ENCODE results near the gene PRDX3. TPM values are rescaled to one million over a fixed set of nuclear protein-coding genes. Genes with fewer than 3 reads are reported as not detected.

PRDX3 gene
- total RNA-seq, 2 donors from 2014 or later, result 153 to 173 TPM

DNA sequence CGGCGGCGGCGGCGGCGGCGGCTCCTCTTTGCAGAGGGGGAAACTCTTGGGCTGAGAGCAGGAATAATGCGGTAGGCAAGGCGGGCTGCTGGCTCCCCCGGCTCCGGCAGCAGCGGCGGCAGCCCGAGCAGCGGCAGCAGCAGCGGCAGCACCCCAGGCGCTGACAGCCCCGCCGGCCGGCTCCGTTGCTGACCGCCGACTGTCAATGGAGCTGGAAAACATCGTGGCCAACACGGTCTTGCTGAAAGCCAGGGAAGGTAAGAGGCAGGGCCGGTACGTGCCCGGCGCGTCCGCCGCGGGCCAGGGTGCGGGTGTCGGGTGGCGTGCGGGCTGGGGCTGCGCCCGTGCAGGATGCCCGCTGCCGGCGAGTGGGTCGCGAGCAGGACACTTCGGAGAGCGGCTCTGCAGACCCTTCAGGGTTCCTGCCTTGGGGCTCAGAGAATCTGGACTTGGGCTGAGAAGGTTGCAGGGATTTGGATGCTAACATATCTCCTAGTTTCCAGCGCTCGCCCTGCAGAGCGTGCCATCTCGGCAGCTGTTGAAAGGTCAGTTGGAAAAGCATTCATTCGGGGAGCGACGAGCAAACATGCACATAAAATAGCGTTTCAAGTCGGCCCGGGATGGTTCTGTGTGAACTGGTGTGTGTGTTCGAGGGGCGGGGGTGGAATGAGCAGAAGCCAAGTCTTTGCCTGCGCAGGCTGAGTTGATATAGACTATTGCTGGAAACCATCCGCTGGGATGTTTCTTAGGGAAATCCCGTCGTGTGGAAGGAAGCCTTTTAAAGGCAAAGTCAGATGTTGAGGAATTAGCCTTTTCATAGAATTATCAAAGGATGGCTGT lies 29.3 kb upstream of the PRDX3 start:
- no peak for TF ChIP-seq CTCF (conservative IDR thresholded peaks at IDR 0.05)
- no peaks in the 10 kb centered on the region for H3K9me3 ChIP-seq (ENCODE audit: control insufficient read depth, low read length)
- Mint-ChIP-seq H3K27me3 (ENCODE audit: insufficient read depth) (peaks cover 18% of the 10 kb centered on the region), H3K27ac (no peak overlapping the region), H3K4me1 (peaks cover 53% of the 10 kb centered on the region), H3K4me3 (peak overlapping the region; percentile 66), H3K36me3 (ENCODE audit: low read depth) (no peaks in the 10 kb centered on the region), H3K9me3 (no peaks in the 10 kb centered on the region)
- H3K4me3 ChIP-seq (ENCODE audit: low read length), result peak overlapping the region; percentile 86
- H3K27ac ChIP-seq (ENCODE audit: low read depth, low read length), result peak overlapping the region; percentile 48
- H3K27me3 ChIP-seq (ENCODE audit: control insufficient read depth, insufficient read depth, low read length, poor library complexity, severe bottlenecking), result peaks cover 15% of the 10 kb centered on the region
- no peak overlapping the region for H3K9ac ChIP-seq (ENCODE audit: extremely low read depth, low read length, poor library complexity, severe bottlenecking)
- WGBS, 2 experiments (ENCODE audit: insufficient coverage in 1 of 2, insufficient read length in 1 of 2), result 0 to 1% methylated on average over 32 to 60 of the region's 62 CpGs
- DNase-seq, result peak; percentile 87
- H3K36me3 ChIP-seq (ENCODE audit: control insufficient read depth, insufficient read depth, low read length), result no peaks in the 10 kb centered on the region
- peaks cover 13% of the 10 kb centered on the region for H3K4me1 ChIP-seq (ENCODE audit: control insufficient read depth, insufficient read depth, low read length)

DNA sequence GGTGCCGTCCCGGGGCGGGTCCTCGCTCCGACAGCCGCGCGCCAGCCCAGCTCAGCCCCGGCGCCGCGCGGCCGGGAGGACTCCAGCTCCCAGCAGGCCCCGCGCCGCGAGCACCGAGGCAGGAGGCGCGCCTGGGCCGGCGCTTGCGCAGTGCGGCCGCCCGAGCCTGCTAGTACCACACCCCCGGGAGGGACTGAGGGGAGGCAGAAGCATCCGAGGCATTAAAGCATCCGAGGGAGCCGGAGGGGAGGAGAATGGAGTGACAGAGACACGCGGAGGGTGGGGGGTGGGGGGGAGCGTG lies 28.7 kb upstream of the PRDX3 start, which contains the start of gene GRK5:
Gene GRK5 (plus strand): TSS at position 206 of the 301 bp plus-strand sequence. CDS start 347 bp downstream, outside the sequence.
- Histone ChIP-seq H3K36me3 (ENCODE audit: control insufficient read depth, insufficient read depth, low read length) (no peaks in the 10 kb centered on the region), H3K4me1 (ENCODE audit: control insufficient read depth, insufficient read depth, low read length) (peaks cover 13% of the 10 kb centered on the region), H3K27me3 (ENCODE audit: control insufficient read depth, insufficient read depth, low read length, poor library complexity, severe bottlenecking) (peaks cover 15% of the 10 kb centered on the region), H3K9me3 (ENCODE audit: control insufficient read depth, low read length) (no peaks in the 10 kb centered on the region), H3K27ac (ENCODE audit: low read depth, low read length) (peak within 1 kb of the TSS; percentile 95), H3K4me3 (ENCODE audit: low read length) (peak within 1 kb of the TSS; percentile 86), H3K9ac (ENCODE audit: extremely low read depth, low read length, poor library complexity, severe bottlenecking) (peak within 1 kb of the TSS; percentile 68)
- TF ChIP-seq CTCF (conservative IDR thresholded peaks at IDR 0.05), result no peak
- 0% methylated on average over 28 of the region's 34 CpGs; no CpG with 5 or more reads in 1 of the 2 experiments for WGBS, 2 experiments (ENCODE audit: insufficient coverage in 1 of 2, insufficient read length in 1 of 2)
- H3K4me3 Mint-ChIP-seq, result peak within 1 kb of the TSS; percentile 66
- H3K27me3 Mint-ChIP-seq (ENCODE audit: insufficient read depth), result peaks cover 18% of the 10 kb centered on the region
- H3K36me3 Mint-ChIP-seq (ENCODE audit: low read depth), result no peaks in the 10 kb centered on the region
- no peaks in the 10 kb centered on the region for H3K9me3 Mint-ChIP-seq
- peak; percentile 96 for DNase-seq
- peaks cover 55% of the 10 kb centered on the region for H3K4me1 Mint-ChIP-seq
- peak within 1 kb of the TSS; percentile 93 for H3K27ac Mint-ChIP-seq

DNA sequence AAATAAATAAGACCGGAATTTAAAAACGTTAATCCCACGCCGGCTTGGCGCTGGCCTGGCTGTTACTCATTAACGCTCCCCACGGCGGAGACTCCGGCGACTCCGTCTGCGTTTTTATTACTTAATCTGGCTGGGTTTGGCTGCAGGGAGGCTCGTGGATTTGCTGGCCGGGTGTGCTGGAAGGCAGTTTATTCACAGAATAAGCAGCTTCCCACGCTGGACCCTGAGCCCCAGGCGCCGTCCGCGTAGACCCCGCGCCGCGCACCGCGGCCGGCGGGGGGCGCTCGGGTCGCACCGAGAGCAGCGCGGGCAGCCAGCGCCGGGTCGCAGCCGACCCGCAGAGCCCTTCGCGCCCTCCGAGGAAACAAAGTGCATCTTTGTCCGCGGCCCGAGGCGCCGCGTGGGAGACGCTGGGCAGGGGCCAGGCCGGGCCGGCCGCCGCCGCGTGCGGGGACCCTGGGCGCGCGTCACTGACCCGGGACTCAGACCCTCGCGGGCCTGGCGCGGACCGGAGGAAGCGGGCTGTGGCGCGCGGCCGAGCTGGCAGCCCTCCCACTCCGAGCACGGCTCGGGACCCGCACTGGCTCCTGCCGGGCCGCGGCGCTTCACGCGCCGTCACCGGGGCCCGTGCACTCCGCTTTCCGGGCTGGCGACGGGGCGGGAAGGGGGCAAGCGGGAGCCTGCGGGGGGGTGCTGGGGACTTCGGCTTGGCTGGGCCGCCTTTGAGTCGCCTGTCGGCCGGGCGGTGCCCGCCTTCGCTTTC lies 28.2 kb upstream of the PRDX3 start:
- Mint-ChIP-seq H3K4me3 (peak overlapping the region; percentile 66), H3K27ac (peak overlapping the region; percentile 93), H3K9me3 (no peaks in the 10 kb centered on the region), H3K27me3 (ENCODE audit: insufficient read depth) (peaks cover 18% of the 10 kb centered on the region), H3K4me1 (peaks cover 50% of the 10 kb centered on the region), H3K36me3 (ENCODE audit: low read depth) (no peaks in the 10 kb centered on the region)
- Histone ChIP-seq H3K4me1 (ENCODE audit: control insufficient read depth, insufficient read depth, low read length) (peaks cover 10% of the 10 kb centered on the region), H3K4me3 (ENCODE audit: low read length) (peak overlapping the region; percentile 76), H3K36me3 (ENCODE audit: control insufficient read depth, insufficient read depth, low read length) (no peaks in the 10 kb centered on the region), H3K27me3 (ENCODE audit: control insufficient read depth, insufficient read depth, low read length, poor library complexity, severe bottlenecking) (peaks cover 15% of the 10 kb centered on the region), H3K9ac (ENCODE audit: extremely low read depth, low read length, poor library complexity, severe bottlenecking) (peak overlapping the region; percentile 68), H3K27ac (ENCODE audit: low read depth, low read length) (peak overlapping the region; percentile 95), H3K9me3 (ENCODE audit: control insufficient read depth, low read length) (no peaks in the 10 kb centered on the region)
- TF ChIP-seq CTCF (conservative IDR thresholded peaks at IDR 0.05), result peak; percentile 93
- 3 to 29% methylated on average over 12 to 97 of the region's 97 CpGs for WGBS, 2 experiments (ENCODE audit: insufficient coverage in 1 of 2, insufficient read length in 1 of 2)
- DNase-seq, result peak; percentile 88
